ENCODE results near the gene HMG20B. TPM values are rescaled to one million over a fixed set of nuclear protein-coding genes. Genes with fewer than 3 reads are reported as not detected.

The HMG20B gene
- 114 and 132 TPM in 2 replicates for total RNA-seq

DNA sequence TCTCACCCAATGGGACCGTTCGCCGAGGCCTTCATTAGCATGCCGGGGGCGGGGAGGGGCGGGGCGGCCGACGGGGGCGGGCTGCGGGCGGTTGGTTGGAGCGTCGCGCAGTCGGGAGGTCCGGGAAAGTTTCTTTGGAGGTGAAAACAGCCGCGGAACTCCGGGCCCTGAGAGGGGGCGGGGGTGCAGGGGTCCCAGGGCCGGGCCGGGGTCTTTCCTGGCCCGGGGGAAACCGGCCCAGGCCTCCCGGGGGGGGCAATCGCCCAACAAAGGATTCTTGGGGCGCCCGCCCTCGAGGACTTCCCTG, at the start of gene HMG20B:
Gene HMG20B (plus strand): TSS at position 90 of the 307 bp plus-strand sequence. CDS start 366 bp downstream, outside the sequence.

DNA sequence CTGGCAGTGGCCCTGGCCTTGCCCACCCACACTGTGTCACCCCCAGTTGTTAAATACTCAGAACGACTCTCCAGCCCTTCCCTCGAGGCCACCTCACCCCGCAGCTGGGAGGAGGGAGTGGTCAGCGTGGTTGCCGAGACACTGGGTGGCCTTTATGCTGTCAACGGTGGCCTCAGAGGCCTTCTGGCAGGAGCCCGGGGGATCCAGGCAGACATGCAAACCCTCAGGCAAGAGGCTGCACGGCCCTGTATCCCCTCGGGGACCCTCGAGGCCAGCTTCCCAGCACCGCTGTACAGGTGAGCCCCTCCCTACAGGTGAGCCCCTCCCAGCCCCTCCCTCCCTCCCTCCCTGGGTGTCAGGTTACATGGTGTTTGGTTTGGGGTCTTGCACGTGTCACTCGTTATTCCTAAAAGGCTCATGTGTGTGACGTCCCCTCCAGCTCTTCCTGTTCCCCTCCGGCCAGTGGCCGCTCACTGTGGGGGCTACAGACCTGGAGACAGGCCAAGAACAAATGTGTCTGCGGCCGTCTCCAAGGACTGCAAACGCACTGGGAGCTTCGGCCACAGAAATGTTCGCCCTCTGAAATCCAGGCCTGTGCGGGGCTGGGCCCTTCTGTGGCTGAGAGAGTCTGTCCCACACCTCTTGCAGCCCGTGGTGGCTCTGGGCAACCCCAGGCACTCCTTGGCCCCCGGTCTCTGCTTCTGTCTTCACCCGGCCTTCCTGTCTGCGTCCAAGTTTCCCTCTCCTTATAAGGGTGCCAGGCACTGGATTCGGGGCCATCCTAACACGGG, 33.6 kb upstream of the HMG20B start, which contains the start of gene TEKTIP1:
Gene TEKTIP1 (plus strand): TSS at position 210 of the 791 bp plus-strand sequence. CDS start 4 bp downstream, at position 214.

DNA sequence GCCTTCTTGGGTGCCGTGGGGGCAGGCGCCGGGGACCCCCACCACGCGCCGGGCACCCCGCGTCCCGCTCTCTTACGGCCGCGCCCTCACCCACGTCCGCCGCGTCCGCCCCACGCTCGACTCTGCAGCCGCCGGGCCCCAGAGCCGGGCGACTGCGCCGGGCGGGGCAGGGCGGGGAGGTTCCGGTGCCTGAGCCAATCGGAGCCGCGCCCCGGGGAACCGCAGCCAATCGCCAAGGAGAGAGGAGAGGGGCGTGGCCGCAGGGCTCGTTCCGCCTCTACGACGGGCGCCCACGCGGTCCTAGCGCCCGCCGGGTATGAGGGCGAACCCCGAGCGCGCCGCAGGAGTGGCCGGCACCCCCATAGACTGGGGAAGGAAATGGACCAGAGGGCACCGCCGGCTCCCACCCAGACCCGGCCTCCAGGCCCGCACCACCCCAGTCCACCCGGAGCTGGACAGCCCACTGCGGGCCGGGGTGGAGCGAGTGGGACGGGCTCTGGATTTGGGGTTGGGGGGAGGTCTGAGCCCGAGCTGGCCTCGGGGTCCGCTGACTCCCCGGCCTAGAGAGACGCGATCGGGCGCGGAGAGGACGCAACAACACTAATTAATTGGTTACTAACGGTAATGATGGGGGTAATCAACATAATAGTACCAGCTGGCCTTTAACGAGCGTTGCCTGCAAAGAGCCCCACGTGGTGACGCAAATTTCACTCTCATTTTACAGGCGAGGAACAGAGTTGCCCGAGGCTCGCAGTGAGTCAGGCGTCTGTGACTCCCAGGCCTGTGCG, 15.1 kb upstream of the HMG20B start, which contains the start of gene MFSD12:
Gene MFSD12 (minus strand): TSS at position 126 of the 788 bp plus-strand sequence. CDS start 183 bp downstream, outside the sequence.

DNA sequence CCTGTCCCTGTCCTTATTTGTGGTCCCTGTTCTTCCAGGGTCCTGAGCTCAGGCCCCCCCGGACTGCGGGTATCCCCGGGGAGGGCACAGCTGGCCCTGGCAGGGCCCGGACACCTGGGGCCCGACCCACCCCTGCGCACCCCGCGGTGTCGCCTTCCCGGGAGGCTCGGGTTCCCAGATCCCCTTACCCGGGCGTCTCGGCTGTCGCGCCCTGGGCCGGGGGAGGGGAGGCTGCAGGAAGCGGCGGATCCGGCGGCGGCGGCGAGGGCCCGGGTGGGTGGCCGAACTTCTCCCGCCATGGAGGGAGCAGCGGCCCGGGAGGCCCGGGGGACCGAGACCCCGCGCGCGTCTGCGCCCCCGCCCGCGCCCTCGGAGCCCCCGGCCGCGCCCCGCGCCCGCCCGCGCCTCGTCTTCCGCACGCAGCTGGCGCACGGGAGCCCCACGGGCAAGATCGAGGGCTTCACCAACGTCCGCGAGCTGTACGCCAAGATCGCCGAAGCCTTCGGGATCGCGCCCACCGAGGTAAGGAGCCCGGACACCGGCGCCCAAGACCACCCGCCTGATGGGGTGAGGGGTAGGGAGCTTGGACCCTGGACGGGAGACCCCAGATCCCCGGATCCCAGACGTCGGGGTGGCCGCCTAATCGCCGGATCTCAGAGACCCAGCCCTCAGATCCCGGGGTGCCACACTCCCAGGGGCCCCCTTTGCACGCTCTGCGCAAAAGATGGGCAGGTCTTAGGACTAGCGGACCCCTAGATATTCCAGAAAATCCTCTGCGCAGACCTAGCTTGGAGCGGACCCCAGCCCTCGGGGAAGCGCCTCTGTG, 12.8 kb downstream of the HMG20B start, which contains the start of gene GIPC3:
Gene GIPC3 (plus strand): TSS at position 178 of the 826 bp plus-strand sequence. CDS start 120 bp downstream, at position 298.

DNA sequence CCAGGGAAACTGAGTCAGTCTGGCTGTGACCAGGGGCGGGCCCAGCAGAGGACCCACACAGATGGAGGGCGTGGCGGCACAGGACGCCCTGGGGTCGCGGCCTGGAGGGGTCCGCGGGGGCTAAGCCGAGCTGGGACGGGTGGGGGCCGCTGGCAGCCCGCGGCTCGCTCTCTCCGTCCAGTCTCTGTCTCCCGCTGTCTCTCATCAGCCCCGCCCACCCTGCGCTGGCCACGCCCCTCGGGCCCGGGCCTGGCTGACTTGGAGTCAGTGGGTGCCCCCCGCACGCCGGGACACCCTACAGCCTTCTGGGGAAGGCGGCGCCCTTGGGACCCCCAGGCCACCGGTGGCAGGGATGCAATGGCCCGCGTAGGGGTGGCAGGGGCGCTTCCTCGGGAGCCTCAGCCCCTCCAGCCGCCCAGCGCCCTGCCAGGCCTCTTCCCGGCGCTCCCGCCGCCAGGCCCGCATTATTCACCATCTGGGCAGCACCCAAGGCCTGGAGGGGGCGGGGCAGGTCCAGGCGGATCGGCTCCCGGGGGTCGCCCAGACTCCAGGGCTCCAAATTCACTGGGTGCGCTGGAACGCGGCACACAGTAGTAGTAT, 34.0 kb downstream of the HMG20B start, which contains the start of gene TBXA2R:
Gene TBXA2R (minus strand): TSS at position 186 of the 600 bp plus-strand sequence. CDS start 6,241 bp downstream, outside the sequence.

DNA sequence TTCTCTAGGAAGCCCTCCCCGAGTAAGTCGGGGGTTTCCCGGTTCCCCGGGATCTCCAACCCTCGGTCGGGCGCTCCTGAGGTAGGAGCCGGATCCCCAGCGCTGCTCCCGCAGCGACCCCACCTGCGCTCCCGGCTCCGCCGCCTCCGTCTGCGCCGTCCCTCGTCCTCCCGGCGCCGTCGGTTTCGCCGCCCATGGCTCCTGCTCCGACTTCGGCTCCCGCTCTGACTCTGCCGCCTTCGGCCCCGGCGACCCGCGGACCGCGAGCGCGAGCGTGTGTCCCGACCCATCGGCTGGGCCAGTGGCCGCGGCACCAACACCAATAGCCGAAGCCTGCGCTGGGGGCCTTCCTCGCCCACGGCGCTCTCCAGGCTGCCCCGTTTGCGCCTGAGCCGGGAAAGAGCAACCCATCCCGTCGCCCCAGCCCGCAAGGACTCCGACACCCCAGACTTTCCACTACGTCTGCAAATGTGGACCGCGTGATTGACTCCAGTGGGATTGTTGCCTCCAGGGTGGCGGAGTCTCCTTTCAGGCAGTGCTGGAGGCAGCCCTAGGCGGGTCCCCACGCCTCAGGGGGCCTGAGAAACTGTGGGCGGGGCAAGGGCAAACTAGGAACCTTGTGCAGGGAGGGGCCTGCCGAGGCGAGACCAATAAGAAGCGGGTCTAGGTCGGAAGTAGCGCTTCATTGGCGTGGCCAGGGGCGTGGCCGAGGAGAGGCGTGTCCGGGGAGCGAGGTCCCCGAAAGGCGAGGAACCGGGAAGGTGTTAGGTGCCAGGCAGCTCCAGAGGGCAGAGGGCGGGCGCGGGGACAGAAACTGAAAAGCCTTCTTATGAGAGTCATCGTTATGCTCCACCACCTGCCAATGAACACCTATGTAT, 54.0 kb downstream of the HMG20B start, which contains the start of gene CACTIN:
Gene CACTIN (minus strand): TSS at position 318 of the 878 bp plus-strand sequence. CDS start 28 bp downstream, at position 290.

Other genes with a start within 250 kb of the HMG20B start
- 21.4 and 34.8 TPM in 2 replicates for gene NFIC, start 206.4 kb upstream of the HMG20B start, total RNA-seq
- 0.14 TPM in 1 of 2 replicates, not detected in the other for gene SMIM24, start 92.4 kb upstream of the HMG20B start, total RNA-seq
- gene SMIM44, start 89.5 kb upstream of the HMG20B start, total RNA-seq, result not detected in 2 replicates
- 31.2 and 31.5 TPM in 2 replicates for gene DOHH, start 72.3 kb upstream of the HMG20B start, total RNA-seq
- 27.1 and 41.8 TPM in 2 replicates for gene FZR1, start 66.6 kb upstream of the HMG20B start, total RNA-seq
- not detected in 2 replicates for gene TEKTIP1, start 33.8 kb upstream of the HMG20B start, total RNA-seq
- 76.9 and 84.6 TPM in 2 replicates for gene MFSD12, start 15.4 kb upstream of the HMG20B start, total RNA-seq
- not detected in 2 replicates for gene GIPC3, start 12.5 kb downstream of the HMG20B start, total RNA-seq
- gene TBXA2R, start 33.9 kb downstream of the HMG20B start, total RNA-seq, result 0.49 TPM in 1 of 2 replicates, not detected in the other
- gene CACTIN, start 53.8 kb downstream of the HMG20B start, total RNA-seq, result 31.7 and 37.0 TPM in 2 replicates
- gene PIP5K1C, start 127.5 kb downstream of the HMG20B start, total RNA-seq, result 10.8 and 16.0 TPM in 2 replicates
- gene TJP3, start 135.4 kb downstream of the HMG20B start, total RNA-seq, result 7.5 and 10.6 TPM in 2 replicates
- gene APBA3, start 188.7 kb downstream of the HMG20B start, total RNA-seq, result 13.0 and 22.3 TPM in 2 replicates
- gene MRPL54, start 189.7 kb downstream of the HMG20B start, total RNA-seq, result 57.3 and 99.0 TPM in 2 replicates
- gene RAX2, start 199.3 kb downstream of the HMG20B start, total RNA-seq, result not detected in 2 replicates
- gene MATK, start 213.4 kb downstream of the HMG20B start, total RNA-seq, result not detected in 2 replicates

Data from airway epithelial cell (primary cell).